Activated T-cell treated with anti-CD3 and anti-CD28 coated beads, Interleukin-2, amount 50 U/mL, for 72 hours (primary cell): ENCODE measurements around the gene DDO. TPM values are rescaled to one million over a fixed set of nuclear protein-coding genes. Genes with fewer than 3 reads are reported as not detected.

ENCODE experiments used
- ATAC-seq, 2 donors: fragments of 150-1000 bp; cut with Tn5 transposase; replicated peaks in 1 of 2; 2 replicates each; pipeline ENCODE4 v1.10.0; 2021; ENCODE audit warnings: moderate library complexity in 2 of 2, mild to moderate bottlenecking in 1 of 2
- DNase-seq, 2 donors: peaks; one replicate each; pipeline ENCODE4 v3.0.0; 2021 to 2022; ENCODE audit warnings: mixed read lengths in 1 of 2
- H3K27ac Mint-ChIP-seq: one replicate; pipeline ENCODE4 v1.8.0; 2022; ENCODE audit warnings: mild to moderate bottlenecking, moderate library complexity, mixed read lengths
- H3K27me3 Mint-ChIP-seq: one replicate; pipeline ENCODE4 v1.8.0; 2022; ENCODE audit warnings: low read depth, mixed read lengths
- H3K36me3 Mint-ChIP-seq, 2 donors: one replicate each; pipeline ENCODE4 v1.8.0; 2022; ENCODE audit warnings: mixed read lengths in 2 of 2, mild to moderate bottlenecking in 1 of 2; ENCODE audit not compliant: insufficient read depth in 2 of 2
- H3K4me1 Mint-ChIP-seq: one replicate; pipeline ENCODE4 v1.8.0; 2022; ENCODE audit warnings: low read depth, mixed read lengths
- H3K4me3 Mint-ChIP-seq, 2 donors: one replicate each; pipeline ENCODE4 v1.8.0; 2022; ENCODE audit warnings: mild to moderate bottlenecking in 2 of 2, mixed read lengths in 2 of 2, moderate library complexity in 2 of 2
- H3K9me3 Mint-ChIP-seq, 2 donors: one replicate each; pipeline ENCODE4 v1.8.0; 2022; ENCODE audit warnings: mixed read lengths in 2 of 2
- total RNA-seq, 2 donors: library from RNA; stranded (reverse); gene quantifications; one replicate each; pipeline ENCODE4 v1.2.3, GENCODE V29; 2022

The DDO gene
- total RNA-seq, 2 donors from 2014 or later, result not detected

- DNase-seq, result no peak
- Mint-ChIP-seq H3K4me3 (no peak overlapping the region), H3K36me3 (no peaks in the 10 kb centered on the region), H3K27me3 (peaks cover 5% of the 10 kb centered on the region), H3K4me1 (no peaks in the 10 kb centered on the region), H3K9me3 (peaks cover 0 to 2% of the 10 kb centered on the region in 2 donors), H3K27ac (no peak overlapping the region)
- ATAC-seq, result no peak
Observed at GRCh38 chr6:110409794-110410193, 5.6 kb downstream of the DDO start.

GRCh38 chr6:110408901-110409300 is 6.5 kb downstream of the DDO start:
- H3K9me3 Mint-ChIP-seq, result peaks cover 0 to 2% of the 10 kb centered on the region in 2 donors
- H3K4me1 Mint-ChIP-seq, result no peaks in the 10 kb centered on the region
- no peak overlapping the region for H3K27ac Mint-ChIP-seq
- peaks cover 5% of the 10 kb centered on the region for H3K27me3 Mint-ChIP-seq
- no peaks in the 10 kb centered on the region for H3K36me3 Mint-ChIP-seq
- ATAC-seq (no peak), DNase-seq (no peak)
- H3K4me3 Mint-ChIP-seq, result no peak overlapping the region

GRCh38 chr6:110404607-110405006 is 10.8 kb downstream of the DDO start:
- Mint-ChIP-seq H3K27me3 (peaks cover 7% of the 10 kb centered on the region), H3K9me3 (no peaks in the 10 kb centered on the region), H3K27ac (no peak overlapping the region), H3K4me3 (no peak overlapping the region), H3K4me1 (no peaks in the 10 kb centered on the region), H3K36me3 (no peaks in the 10 kb centered on the region)
- DNase-seq (no peak), ATAC-seq (no peak)

- ATAC-seq (no peak), DNase-seq (no peak)
- Mint-ChIP-seq H3K27me3 (peaks cover 7% of the 10 kb centered on the region), H3K36me3 (no peaks in the 10 kb centered on the region), H3K4me1 (no peaks in the 10 kb centered on the region), H3K27ac (no peak overlapping the region), H3K9me3 (no peaks in the 10 kb centered on the region), H3K4me3 (no peak overlapping the region)
Observed at GRCh38 chr6:110401585-110402176, 13.7 kb downstream of the DDO start.

- no peaks in the 10 kb centered on the region for H3K4me1 Mint-ChIP-seq
- H3K27ac Mint-ChIP-seq, result no peak overlapping the region
- DNase-seq, result no peak
- peaks cover 7% of the 10 kb centered on the region for H3K27me3 Mint-ChIP-seq
- peak overlapping the region in 1 of 2 donors; percentile 24 for H3K4me3 Mint-ChIP-seq
- ATAC-seq, result no peak
- H3K36me3 Mint-ChIP-seq, result no peaks in the 10 kb centered on the region
- no peaks in the 10 kb centered on the region for H3K9me3 Mint-ChIP-seq
Observed at GRCh38 chr6:110400208-110400607, 15.2 kb downstream of the DDO start.

GRCh38 chr6:110399219-110400071 is 15.9 kb downstream of the DDO start:
- H3K27ac Mint-ChIP-seq, result no peak overlapping the region
- ATAC-seq (no peak), DNase-seq (no peak)
- H3K9me3 Mint-ChIP-seq, result no peaks in the 10 kb centered on the region
- peaks cover 7% of the 10 kb centered on the region for H3K27me3 Mint-ChIP-seq
- H3K4me3 Mint-ChIP-seq, result peak overlapping the region in 1 of 2 donors; percentile 24
- H3K36me3 Mint-ChIP-seq, result no peaks in the 10 kb centered on the region
- H3K4me1 Mint-ChIP-seq, result no peaks in the 10 kb centered on the region

GRCh38 chr6:110398778-110399177 is 16.6 kb downstream of the DDO start:
- H3K9me3 Mint-ChIP-seq, result no peaks in the 10 kb centered on the region
- H3K27me3 Mint-ChIP-seq, result peaks cover 7% of the 10 kb centered on the region
- H3K36me3 Mint-ChIP-seq, result no peaks in the 10 kb centered on the region
- ATAC-seq (no peak), DNase-seq (no peak)
- no peak overlapping the region for H3K27ac Mint-ChIP-seq
- H3K4me1 Mint-ChIP-seq, result no peaks in the 10 kb centered on the region
- no peak overlapping the region for H3K4me3 Mint-ChIP-seq

- no peaks in the 10 kb centered on the region for H3K36me3 Mint-ChIP-seq
- H3K4me1 Mint-ChIP-seq, result peaks cover 6% of the 10 kb centered on the region
- H3K27me3 Mint-ChIP-seq, result no peaks in the 10 kb centered on the region
- DNase-seq (no peak), ATAC-seq (no peak)
- H3K4me3 Mint-ChIP-seq, result no peak overlapping the region
- H3K9me3 Mint-ChIP-seq, result no peaks in the 10 kb centered on the region
- no peak overlapping the region for H3K27ac Mint-ChIP-seq
Observed at GRCh38 chr6:110395221-110395620, 20.2 kb downstream of the DDO start.

- Mint-ChIP-seq H3K27me3 (no peaks in the 10 kb centered on the region), H3K4me3 (no peak overlapping the region), H3K36me3 (no peaks in the 10 kb centered on the region), H3K27ac (no peak overlapping the region), H3K4me1 (peaks cover 12% of the 10 kb centered on the region), H3K9me3 (no peaks in the 10 kb centered on the region)
- ATAC-seq, result no peak
- DNase-seq, result no peak
Observed at GRCh38 chr6:110394409-110394808, 21.0 kb downstream of the DDO start.

- Mint-ChIP-seq H3K9me3 (no peaks in the 10 kb centered on the region), H3K4me1 (peaks cover 12% of the 10 kb centered on the region), H3K36me3 (no peaks in the 10 kb centered on the region), H3K4me3 (no peak overlapping the region), H3K27me3 (no peaks in the 10 kb centered on the region), H3K27ac (no peak overlapping the region)
- DNase-seq (no peak), ATAC-seq (no peak)
Observed at GRCh38 chr6:110392727-110393126, 22.6 kb downstream of the DDO start.

- DNase-seq (no peak), ATAC-seq (peak; percentile 26 to 40)
- Mint-ChIP-seq H3K27me3 (no peaks in the 10 kb centered on the region), H3K4me1 (peaks cover 12% of the 10 kb centered on the region), H3K27ac (no peak overlapping the region), H3K36me3 (no peaks in the 10 kb centered on the region), H3K9me3 (no peaks in the 10 kb centered on the region), H3K4me3 (peak overlapping the region in 1 of 2 donors; percentile 36)
Observed at GRCh38 chr6:110390404-110390803, 25.0 kb downstream of the DDO start.

- Mint-ChIP-seq H3K4me3 (no peak overlapping the region), H3K4me1 (peaks cover 12% of the 10 kb centered on the region), H3K36me3 (no peaks in the 10 kb centered on the region), H3K27ac (peak overlapping the region; percentile 32), H3K9me3 (no peaks in the 10 kb centered on the region), H3K27me3 (no peaks in the 10 kb centered on the region)
- DNase-seq (no peak), ATAC-seq (no peak)
Observed at GRCh38 chr6:110389689-110390382, 25.5 kb downstream of the DDO start.

- Mint-ChIP-seq H3K4me3 (no peak overlapping the region), H3K27me3 (no peaks in the 10 kb centered on the region), H3K27ac (no peak overlapping the region), H3K4me1 (peaks cover 12% of the 10 kb centered on the region), H3K36me3 (no peaks in the 10 kb centered on the region), H3K9me3 (no peaks in the 10 kb centered on the region)
- ATAC-seq, result no peak
- DNase-seq, result no peak
Observed at GRCh38 chr6:110387986-110388385, 27.4 kb downstream of the DDO start.
